Breast epithelium (tissue), 4 donors: Measurements from ENCODE around the gene SPATA12. TPM values are rescaled to one million over a fixed set of nuclear protein-coding genes. Genes with fewer than 3 reads are reported as not detected.

Source experiments
- DNase-seq, 2 donors: peaks; one replicate each; pipeline ENCODE4 v3.0.0-alpha.2; 2019; ENCODE audit warnings: low spot score in 2 of 2
- H3K27ac ChIP-seq, 2 donors: fragments of 200-600 bp; sonication (generic) in 1 of 2; one replicate each; pipeline ENCODE4 v1.5.1; 2016 to 2019; ENCODE audit warnings: mild to moderate bottlenecking in 1 of 2
- H3K27me3 ChIP-seq, 2 donors: fragments of 200-600 bp; sonication (generic) in 1 of 2; one replicate each; pipeline versions ENCODE4 v1.5.1 to v1.6.0; 2017 to 2019; ENCODE audit warnings: control low read depth in 1 of 2, mild to moderate bottlenecking in 1 of 2
- H3K36me3 ChIP-seq: fragments of 200-600 bp; one replicate; pipeline ENCODE4 v1.5.1; 2019
- H3K4me1 ChIP-seq, 2 donors: fragments of 200-600 bp; sonication (generic); one replicate each; pipeline ENCODE4 v1.5.1; 2016 to 2019; ENCODE audit warnings: control low read depth in 1 of 2
- H3K4me3 ChIP-seq, 3 donors: fragments of 200-600 bp; sonication (generic); 1 replicate in 2 of 3; 2 replicates in 1 of 3; pipeline ENCODE4 v1.5.1; 2016 to 2019; ENCODE audit warnings: mild to moderate bottlenecking in 3 of 3, moderate library complexity in 2 of 3
- H3K9me3 ChIP-seq, 2 donors: fragments of 200-600 bp; sonication (generic) in 1 of 2; one replicate each; pipeline ENCODE4 v1.5.1; 2016 to 2019; ENCODE audit warnings: control low read depth in 1 of 2
- CTCF ChIP-seq, 3 donors: fragments of 450-650 bp; IDR thresholded peaks; one replicate each; pipeline ENCODE4 v1.5.1; 2016 to 2017; ENCODE audit warnings: antibody characterized with exemption in 3 of 3, mild to moderate bottlenecking in 3 of 3, moderate library complexity in 3 of 3
- POLR2A ChIP-seq: fragments of 450-650 bp; IDR thresholded peaks from one replicate; pipeline ENCODE4 v1.6.1; 2016; ENCODE audit warnings: antibody characterized with exemption, mild to moderate bottlenecking, moderate library complexity
- POLR2AphosphoS5 ChIP-seq, 3 donors: sonication (generic); formaldehyde crosslinking; IDR thresholded peaks; one replicate each; pipeline ENCODE4 v1.6.1; 2017; ENCODE audit warnings: antibody characterized with exemption in 3 of 3
- intact Hi-C: fragments of 100-400 bp; cut with DNase I; formaldehyde crosslinking; loops from one replicate; pipeline ENCODE4 v1.15.1; 2023; ENCODE audit warnings: low total_unique reads
- total RNA-seq, 3 donors: library from RNA; depleted of rRNA; stranded (reverse); fragments of >200 nt; gene quantifications; one replicate each; pipeline ENCODE4 v1.1.0, GENCODE V29; 2016

SPATA12 gene
- total RNA-seq, 3 donors from 2014 or later, result 0.29 TPM; not detected in 2

DNA sequence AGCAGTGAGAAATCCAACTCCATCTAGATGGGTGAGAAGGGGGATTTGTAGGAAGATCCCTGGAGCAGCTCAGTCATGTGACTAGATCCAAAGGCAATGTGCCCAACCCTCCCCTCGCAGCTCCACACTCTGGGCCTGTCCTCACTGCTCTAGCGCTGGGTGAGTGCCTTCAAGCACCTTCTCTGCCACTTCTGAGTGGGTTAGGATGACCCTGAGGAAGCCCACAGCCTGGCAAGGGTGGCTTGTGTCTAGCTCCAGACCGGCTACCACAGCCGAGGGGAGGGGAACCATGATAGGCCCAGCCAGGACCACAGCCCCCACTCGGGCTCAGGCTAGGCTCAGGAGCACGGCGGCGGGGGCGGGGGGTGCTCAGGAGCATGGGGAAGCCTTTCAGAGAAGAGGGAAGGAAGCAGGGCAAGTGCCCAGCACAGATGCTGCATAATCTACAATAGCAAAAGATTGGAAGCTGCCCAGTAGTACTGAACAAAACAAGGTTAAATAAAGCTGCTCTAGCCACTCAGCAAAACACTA, 1.7 kb downstream of the SPATA12 start:
- no peaks in the 10 kb centered on the region for H3K9me3 ChIP-seq
- no peaks in the 10 kb centered on the region for H3K4me1 ChIP-seq
- no peaks in the 10 kb centered on the region for H3K27me3 ChIP-seq
- no peak for DNase-seq
- H3K36me3 ChIP-seq, result no peaks in the 10 kb centered on the region
- TF ChIP-seq CTCF (IDR thresholded peaks at IDR 0.05), result no peak
- TF ChIP-seq POLR2AphosphoS5 (IDR thresholded peaks at IDR 0.05), result no peak
- no peak for TF ChIP-seq POLR2A
- peak overlapping the region; percentile 69 to 80 for H3K27ac ChIP-seq
- H3K4me3 ChIP-seq, result no peak overlapping the region
- intact Hi-C loops, result no loop called here

- H3K9me3 ChIP-seq, result no peaks in the 10 kb centered on the region
- intact Hi-C loops, result no loop called here
- TF ChIP-seq POLR2AphosphoS5 (IDR thresholded peaks at IDR 0.05) (no peak), POLR2A (no peak), CTCF (IDR thresholded peaks at IDR 0.05) (no peak)
- H3K27me3 ChIP-seq, result no peaks in the 10 kb centered on the region
- DNase-seq, result no peak
- no peak overlapping the region for H3K4me3 ChIP-seq
- H3K27ac ChIP-seq, result peak overlapping the region in 1 of 2 donors; percentile 69
- no peaks in the 10 kb centered on the region for H3K4me1 ChIP-seq
- no peaks in the 10 kb centered on the region for H3K36me3 ChIP-seq
These were observed 2.6 kb downstream of the SPATA12 start for GRCh38 chr3:57063032-57063431.

GRCh38 chr3:57064001-57064400, 3.5 kb downstream of the SPATA12 start:
- intact Hi-C loops, result no loop called here
- H3K4me1 ChIP-seq, result no peaks in the 10 kb centered on the region
- no peak overlapping the region for H3K27ac ChIP-seq
- no peaks in the 10 kb centered on the region for H3K27me3 ChIP-seq
- DNase-seq, result no peak
- no peak for TF ChIP-seq CTCF (IDR thresholded peaks at IDR 0.05)
- no peak for TF ChIP-seq POLR2AphosphoS5 (IDR thresholded peaks at IDR 0.05)
- no peak for TF ChIP-seq POLR2A
- no peaks in the 10 kb centered on the region for H3K36me3 ChIP-seq
- no peaks in the 10 kb centered on the region for H3K9me3 ChIP-seq
- no peak overlapping the region for H3K4me3 ChIP-seq

DNA sequence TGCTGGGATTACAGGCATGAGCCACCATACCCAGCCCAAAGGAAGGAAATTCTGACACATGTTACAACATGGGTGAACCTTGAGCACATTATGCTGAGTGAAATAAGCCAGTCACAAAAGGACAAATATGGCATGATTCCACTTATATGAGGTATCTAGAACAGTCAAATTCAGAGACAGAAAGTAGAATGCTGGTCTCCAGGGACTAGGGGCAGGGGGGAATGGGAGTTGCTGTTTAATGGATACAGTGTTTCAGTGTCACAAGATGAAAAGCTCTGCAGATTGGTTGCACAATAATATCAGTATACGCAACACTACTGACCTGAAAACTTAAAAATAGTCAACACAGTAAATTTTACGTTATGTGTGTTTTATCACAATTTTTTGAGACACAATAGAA, 4.1 kb downstream of the SPATA12 start:
- Histone ChIP-seq H3K36me3 (no peaks in the 10 kb centered on the region), H3K4me1 (no peaks in the 10 kb centered on the region), H3K9me3 (no peaks in the 10 kb centered on the region), H3K4me3 (no peak overlapping the region), H3K27ac (no peak overlapping the region), H3K27me3 (no peaks in the 10 kb centered on the region)
- intact Hi-C loops, result no loop called here
- TF ChIP-seq POLR2A (no peak), POLR2AphosphoS5 (IDR thresholded peaks at IDR 0.05) (no peak), CTCF (IDR thresholded peaks at IDR 0.05) (no peak)
- no peak for DNase-seq

DNA sequence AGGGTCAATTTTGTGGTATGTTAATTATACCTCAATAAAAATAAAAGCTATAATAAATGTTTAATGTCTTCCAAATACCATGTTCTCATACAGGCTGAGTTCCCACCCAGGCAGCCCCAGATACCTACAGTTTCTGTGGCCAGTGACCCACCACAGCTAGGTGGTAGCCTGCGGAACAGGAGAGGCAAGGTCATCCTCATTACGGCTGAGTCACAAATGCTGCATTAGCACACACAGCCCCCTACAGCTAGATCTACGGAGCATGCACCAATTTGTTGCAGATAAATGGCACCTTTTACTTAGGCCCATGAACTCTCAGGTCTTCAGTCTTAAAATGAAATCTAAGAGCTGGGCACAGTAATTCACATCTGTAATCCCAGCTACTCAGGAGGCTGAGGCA, 5.1 kb downstream of the SPATA12 start:
- intact Hi-C loops, result no loop called here
- Histone ChIP-seq H3K4me3 (no peak overlapping the region), H3K4me1 (no peaks in the 10 kb centered on the region)

More for the DNA sequence above, 5.1 kb downstream of the SPATA12 start:
- Histone ChIP-seq H3K36me3 (no peaks in the 10 kb centered on the region), H3K9me3 (no peaks in the 10 kb centered on the region), H3K27ac (no peak overlapping the region), H3K27me3 (no peaks in the 10 kb centered on the region)
- DNase-seq, result no peak
- TF ChIP-seq POLR2AphosphoS5 (IDR thresholded peaks at IDR 0.05), result no peak
- TF ChIP-seq POLR2A, result no peak
- TF ChIP-seq CTCF (IDR thresholded peaks at IDR 0.05), result no peak
